Measurements from ENCODE around the gene MLXIP. TPM values are rescaled to one million over a fixed set of nuclear protein-coding genes. Genes with fewer than 3 reads are reported as not detected.
A peak's percentile ranks its signal among the peaks of the same experiment; 100 is the strongest.

The MLXIP gene
- total and polyA plus RNA-seq, 9 of the 15 experiments (the other 6 are each of a cell fraction or from before 2014, with no cell fraction given): 2.2 to 66.3 (median 18.1) TPM

- WGBS (ENCODE audit: insufficient coverage, low coverage, missing lambda C conversion rate): 73% methylated on average over 9 of the region's 9 CpGs
- FAIRE-seq: no peak
- in situ Hi-C loops (cut with MboI) (no loop called here), intact Hi-C loops (cut with micrococcal nuclease) (no loop called here)
- no peak for DNase-seq (ENCODE audit: extremely low read depth in 1 of 4, low spot score in 3 of 4)
- Histone ChIP-seq H4K20me1 (replicated peaks; ENCODE audit: control insufficient read depth, insufficient read depth, low read length) (peaks cover 9% of the 10 kb centered on the region; the same call in 1 of the 2 replicates), H3K36me3 (ENCODE audit: control insufficient read depth, insufficient read depth, low read length) (peaks cover 91% of the 10 kb centered on the region), H3K27ac (ENCODE audit: extremely low read depth, low read depth, low read length) (peak overlapping the region; percentile 19; the same call in 2 of the 3 replicates), H3K9me1 (ENCODE audit: control insufficient read depth, insufficient read depth, low read length) (peaks cover 3% of the 10 kb centered on the region), H3K27me3 (ENCODE audit: control insufficient read depth in 2 of 2, insufficient read depth in 2 of 2, low read length in 2 of 2) (no peaks in the 10 kb centered on the region), H3K4me3 (no peak overlapping the region), H2AFZ (ENCODE audit: low read depth, low read length) (no peak overlapping the region), H3K9me3 (replicated peaks; ENCODE audit: control insufficient read depth, insufficient read depth, low read depth, low read length) (no peaks in the 10 kb centered on the region), H3K4me2 (ENCODE audit: insufficient read depth, low read length) (0 out of 2 replicates have a peak overlapping the region, but pooled peaks have one; percentile 17), H3K4me1 (replicated peaks in 1 of 2; ENCODE audit: control insufficient read depth in 2 of 2, insufficient read depth in 2 of 2, low read length in 2 of 2) (peaks cover 40 to 78% of the 10 kb centered on the region in 2 experiments; a peak in 4 of 5 replicates), H3K79me2 (ENCODE audit: control insufficient read depth, insufficient read depth, low read length) (peaks cover 100% of the 10 kb centered on the region), H3K9ac (ENCODE audit: insufficient read depth in 1 of 2, low read depth in 2 of 2, low read length in 2 of 2) (peak overlapping the region in 1 of 2 experiments; percentile 76; a peak in 2 of 4 replicates)
- no peak for TF ChIP-seq RFX7 (CRISPR knock-in tag; IDR thresholded peaks at IDR 0.05)
- ChIA-PET CTCF (ENCODE audit: low intra/inter-chr PET ratio) (no interaction called here), POLR2A (interaction anchor here (0.8 to 6.8 kb wide), 10 partner anchors 8 to 30 kb away, joined by 3 to 75 read pairs (median 4); partner anchors contain the start of gene MLXIP)
- no TSS peak for BruUV-seq (replicated peaks)
- ATAC-seq: peak; percentile 5
Observed at GRCh38 chr12:122088179-122088810, 9.7 kb downstream of the MLXIP start.

DNA sequence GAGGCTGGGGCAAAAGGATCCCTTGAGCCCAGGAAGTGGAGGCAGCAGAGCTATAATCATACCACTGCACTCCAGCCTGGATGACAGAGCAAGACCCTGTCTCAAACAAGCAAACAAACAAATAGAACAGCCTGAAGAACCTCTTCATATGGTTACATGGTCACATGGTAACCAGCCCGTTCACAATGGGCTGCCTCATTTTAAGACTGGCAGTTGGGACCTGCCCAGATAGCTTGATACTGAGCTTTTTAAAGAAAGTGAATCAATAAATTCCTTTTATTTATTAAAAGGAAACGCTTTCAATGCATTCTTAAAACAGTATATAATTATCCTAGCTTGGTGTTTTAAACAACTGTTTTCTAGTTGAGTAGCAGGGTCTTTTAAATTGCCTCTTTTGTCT lies 10.5 kb downstream of the MLXIP start:
- CTCF ChIA-PET (ENCODE audit: low intra/inter-chr PET ratio): no interaction called here
- peaks cover 40 to 80% of the 10 kb centered on the region in 2 experiments; a peak in 4 of 5 replicates for H3K4me1 ChIP-seq (replicated peaks in 1 of 2; ENCODE audit: control insufficient read depth in 2 of 2, insufficient read depth in 2 of 2, low read length in 2 of 2)
- intact Hi-C loops (cut with micrococcal nuclease) (no loop called here), in situ Hi-C loops (cut with MboI) (no loop called here)
- no peak overlapping the region for H3K9ac ChIP-seq (ENCODE audit: insufficient read depth in 1 of 2, low read depth in 2 of 2, low read length in 2 of 2)
- H3K79me2 ChIP-seq (ENCODE audit: control insufficient read depth, insufficient read depth, low read length): peaks cover 100% of the 10 kb centered on the region
- H3K4me2 ChIP-seq (ENCODE audit: insufficient read depth, low read length): no peak overlapping the region
- H3K9me1 ChIP-seq (ENCODE audit: control insufficient read depth, insufficient read depth, low read length): peaks cover 10% of the 10 kb centered on the region
- H3K4me3 ChIP-seq: no peak overlapping the region
- H2AFZ ChIP-seq (ENCODE audit: low read depth, low read length): no peak overlapping the region
- peaks cover 9% of the 10 kb centered on the region; the same call in 1 of the 2 replicates for H4K20me1 ChIP-seq (replicated peaks; ENCODE audit: control insufficient read depth, insufficient read depth, low read length)
- TF ChIP-seq RAD51 (IDR thresholded peaks at IDR 0.05; ENCODE audit: borderline replicate concordance, low read depth) (0 out of 2 replicates have a peak, but pooled peaks have one; percentile 19), TEAD4 (IDR thresholded peaks at IDR 0.05; ENCODE audit: low read length) (no peak), TEAD4 (CRISPR knock-in tag; IDR thresholded peaks at IDR 0.05; ENCODE audit: borderline replicate concordance) (no peak), TCFL5 (CRISPR knock-in tag; conservative IDR thresholded peaks at IDR 0.05) (no peak), HNRNPL (IDR thresholded peaks at IDR 0.05; ENCODE audit: low read depth, low read length) (no peak), PURB (CRISPR knock-in tag; IDR thresholded peaks at IDR 0.05; ENCODE audit: low read depth) (no peak)
- TF ChIP-seq, protein P1, sequence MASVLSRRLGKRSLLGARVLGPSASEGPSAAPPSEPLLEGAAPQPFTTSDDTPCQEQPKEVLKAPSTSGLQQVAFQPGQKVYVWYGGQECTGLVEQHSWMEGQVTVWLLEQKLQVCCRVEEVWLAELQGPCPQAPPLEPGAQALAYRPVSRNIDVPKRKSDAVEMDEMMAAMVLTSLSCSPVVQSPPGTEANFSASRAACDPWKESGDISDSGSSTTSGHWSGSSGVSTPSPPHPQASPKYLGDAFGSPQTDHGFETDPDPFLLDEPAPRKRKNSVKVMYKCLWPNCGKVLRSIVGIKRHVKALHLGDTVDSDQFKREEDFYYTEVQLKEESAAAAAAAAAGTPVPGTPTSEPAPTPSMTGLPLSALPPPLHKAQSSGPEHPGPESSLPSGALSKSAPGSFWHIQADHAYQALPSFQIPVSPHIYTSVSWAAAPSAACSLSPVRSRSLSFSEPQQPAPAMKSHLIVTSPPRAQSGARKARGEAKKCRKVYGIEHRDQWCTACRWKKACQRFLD (CRISPR knock-in tag; IDR thresholded peaks at IDR 0.05): 0 out of 2 replicates have a peak, but pooled peaks have one; percentile 23
- POLR2A ChIA-PET: interaction anchor here (0.7 to 6.8 kb wide), 10 partner anchors 8 to 835 kb away, joined by 3 to 75 read pairs (median 4); partner anchors contain the start of gene MLXIP
- WGBS (ENCODE audit: insufficient coverage, low coverage, missing lambda C conversion rate): 26% methylated on average over 2 of the region's 2 CpGs
- H3K9me3 ChIP-seq (replicated peaks; ENCODE audit: control insufficient read depth, insufficient read depth, low read depth, low read length): no peaks in the 10 kb centered on the region
- DNase-seq (ENCODE audit: extremely low read depth in 1 of 4, low spot score in 3 of 4) (no peak), ATAC-seq (peak; percentile 12), FAIRE-seq (no peak)
- no peaks in the 10 kb centered on the region for H3K27me3 ChIP-seq (ENCODE audit: control insufficient read depth in 2 of 2, insufficient read depth in 2 of 2, low read length in 2 of 2)
- peaks cover 93% of the 10 kb centered on the region for H3K36me3 ChIP-seq (ENCODE audit: control insufficient read depth, insufficient read depth, low read length)
- H3K27ac ChIP-seq (ENCODE audit: extremely low read depth, low read depth, low read length): peak overlapping the region; percentile 15; the same call in 1 of the 3 replicates
- BruUV-seq (replicated peaks): no TSS peak

All from K562 (cell line).